HPDE6-E6E7 (cell line): ENCODE results near the gene ZNF831.

ENCODE experiments used
- DNase-seq: peaks from one replicate; pipeline ENCODE4 v3.0.0; 2011; ENCODE audit warnings: missing footprints; ENCODE audit errors: extremely low spot score

ZNF831 gene

GRCh38 chr20:59163631-59164530, at the start of gene ZNF831:
Gene ZNF831, plus strand, starts transcription at chr20:59163821. Its CDS starts 27,199 bp downstream, at chr20:59191020.
- DNase-seq = no peak

- DNase-seq = no peak
Measured at GRCh38 chr20:59117526-59117925, 46.1 kb upstream of the ZNF831 start.

DNA sequence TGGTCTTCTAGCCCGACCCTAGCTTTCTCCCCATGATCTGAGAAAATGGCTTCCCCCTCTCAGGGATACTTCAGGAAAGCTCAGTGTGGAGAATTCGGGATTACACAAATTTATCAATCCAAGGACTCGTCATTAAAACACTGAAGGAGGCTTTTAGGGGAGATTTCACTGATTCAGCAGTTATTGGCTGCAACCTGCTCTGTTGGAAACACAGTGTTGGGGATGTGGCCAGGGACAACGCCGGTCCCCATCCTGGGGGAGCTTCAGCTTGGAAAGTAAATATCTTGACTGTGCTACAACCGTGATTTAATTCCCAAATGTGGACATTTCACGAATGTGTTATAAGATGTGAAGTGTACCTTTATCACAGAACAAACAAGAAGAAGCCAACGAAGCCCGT, 44.8 kb upstream of the ZNF831 start:
- DNase-seq = no peak

DNA sequence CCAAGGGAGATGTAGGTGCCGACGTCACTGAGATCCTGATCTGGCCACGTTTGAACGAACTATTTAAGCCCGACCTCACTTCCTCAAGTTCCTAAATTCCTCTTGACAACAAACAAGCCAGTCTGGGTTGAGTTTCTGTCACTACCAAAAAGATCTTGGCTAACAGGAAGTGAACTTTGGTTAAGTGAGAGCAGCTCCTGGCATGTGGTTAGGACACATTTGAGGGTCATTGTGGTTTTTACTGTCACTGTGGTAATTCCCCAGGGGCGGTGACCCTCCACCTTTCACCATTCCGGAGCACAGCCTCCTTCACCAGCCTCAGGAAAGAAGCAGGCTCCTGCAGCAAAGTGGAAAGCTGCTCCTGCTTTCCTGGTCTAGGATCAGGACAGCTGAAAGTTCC, 43.1 kb upstream of the ZNF831 start:
- no peak for DNase-seq

DNA sequence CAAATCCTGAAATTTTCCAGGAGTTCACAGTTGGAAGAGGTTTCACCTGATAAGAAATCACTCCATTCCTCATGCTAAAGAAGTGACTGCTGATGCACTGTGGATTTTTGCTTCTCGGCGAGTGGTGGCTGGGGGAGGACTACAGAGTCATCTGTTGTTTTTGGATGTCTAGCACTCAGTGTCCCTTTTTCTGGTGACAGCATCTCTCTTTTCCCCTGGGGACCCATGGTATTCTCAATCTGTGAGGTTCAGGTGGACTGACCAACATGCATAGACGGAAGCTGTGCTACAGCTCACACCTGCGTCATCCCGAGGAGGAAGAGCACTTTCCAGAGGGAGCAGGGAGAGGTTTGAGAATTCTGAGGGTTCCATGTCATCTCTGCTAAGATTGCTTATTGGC, 42.7 kb upstream of the ZNF831 start:
- DNase-seq = no peak

DNA sequence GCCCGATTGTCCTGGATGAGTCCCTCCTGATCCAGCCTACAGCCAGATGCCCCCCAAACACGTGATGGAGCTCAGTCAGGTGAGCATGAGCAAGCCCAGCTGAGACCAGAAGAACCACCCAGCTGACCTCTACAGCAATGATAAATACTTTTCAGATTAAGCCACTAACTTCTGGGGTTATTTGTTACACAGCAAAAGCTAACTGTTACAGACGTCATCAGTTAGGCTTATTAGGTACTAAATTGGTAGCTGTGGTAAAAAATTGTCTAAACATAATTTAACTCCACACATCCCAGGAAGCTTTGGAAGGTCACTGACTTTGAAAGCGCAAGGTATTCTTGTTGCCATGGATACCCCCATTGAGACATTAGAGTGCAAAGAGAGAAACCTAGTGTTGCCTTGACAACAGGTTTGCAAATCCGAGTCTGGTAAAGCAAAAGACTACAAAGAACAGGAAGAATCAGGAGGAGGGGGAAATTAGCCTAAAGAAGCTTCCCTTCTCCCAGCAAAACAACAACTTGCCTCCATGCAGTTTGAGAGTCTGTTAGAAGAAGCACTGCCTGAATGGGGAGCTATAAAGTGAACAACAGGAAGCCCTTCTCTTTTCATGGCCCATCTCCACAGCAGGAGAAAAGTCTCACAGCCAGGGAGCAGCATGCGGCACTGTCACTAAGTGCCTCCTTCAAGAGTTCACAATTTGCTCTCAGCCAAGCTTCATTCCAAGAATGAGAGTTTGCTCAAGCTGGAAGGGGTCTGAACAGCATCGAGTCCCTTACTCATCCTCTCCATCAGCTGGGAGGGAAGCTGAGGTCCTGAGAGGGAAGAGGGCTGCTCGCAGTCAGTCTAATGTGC, 41.7 kb upstream of the ZNF831 start:
- no peak for DNase-seq

GRCh38 chr20:59122566-59122919, 41.1 kb upstream of the ZNF831 start:
- no peak for DNase-seq

DNA sequence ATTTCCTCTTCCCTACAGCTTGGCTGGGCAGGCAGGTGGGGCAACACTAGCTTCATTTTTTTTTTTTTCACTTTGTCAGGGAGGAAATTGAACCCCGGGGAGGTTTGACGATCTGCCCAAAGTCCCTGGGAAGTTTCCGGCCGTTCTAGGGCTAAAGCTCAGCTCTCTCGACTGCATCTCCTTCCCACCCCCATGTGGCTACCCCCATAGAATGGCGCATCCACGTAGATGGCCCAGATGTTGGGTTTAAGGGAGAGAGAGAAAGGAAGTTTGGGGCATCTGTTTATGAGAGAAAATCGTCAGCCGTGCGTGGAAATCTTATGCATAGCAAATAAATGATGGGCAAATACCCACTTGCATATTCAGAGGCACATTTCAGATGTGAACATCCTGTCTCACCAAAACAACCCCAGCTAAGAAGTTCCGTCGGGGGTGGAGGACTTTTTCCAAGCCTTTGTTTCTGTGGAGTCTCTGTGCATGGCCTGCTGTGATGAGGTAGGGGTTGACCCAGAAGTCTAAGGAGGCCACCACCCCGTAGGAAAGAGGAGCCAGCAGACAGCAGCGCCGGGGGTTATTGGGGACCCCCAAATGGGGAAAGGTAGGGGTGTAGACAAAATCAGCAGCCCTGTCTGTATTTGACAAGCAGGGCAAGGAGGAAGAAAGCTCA, 40.5 kb upstream of the ZNF831 start:
- DNase-seq = no peak

DNA sequence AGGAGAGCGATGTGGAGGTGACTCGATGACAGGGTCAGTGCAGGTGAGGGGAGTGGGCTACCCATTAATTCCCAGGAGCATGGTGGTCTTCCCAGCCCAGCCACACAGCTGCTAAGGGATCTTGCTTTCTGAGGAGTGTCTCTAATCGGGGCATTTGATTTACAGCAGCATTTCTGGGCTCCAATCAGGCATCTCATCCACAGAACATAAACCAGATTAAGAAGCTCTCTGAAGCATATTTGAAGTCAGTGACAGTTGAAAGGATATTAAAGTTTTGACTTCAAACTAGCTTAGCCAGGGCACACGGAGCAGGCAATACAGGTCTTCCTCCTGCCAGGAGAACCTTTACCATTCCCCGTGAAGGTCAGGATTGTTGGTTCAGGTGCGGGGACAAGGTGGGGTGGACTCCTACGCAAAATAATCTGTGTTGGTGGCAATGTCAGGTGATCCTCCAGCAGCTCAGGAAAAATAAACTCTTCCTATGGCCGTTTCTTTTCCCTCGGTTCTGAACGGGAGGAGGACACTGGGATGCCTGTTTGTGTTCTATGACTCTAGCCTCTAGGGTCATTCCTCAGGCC, 39.9 kb upstream of the ZNF831 start:
- DNase-seq = no peak

DNA sequence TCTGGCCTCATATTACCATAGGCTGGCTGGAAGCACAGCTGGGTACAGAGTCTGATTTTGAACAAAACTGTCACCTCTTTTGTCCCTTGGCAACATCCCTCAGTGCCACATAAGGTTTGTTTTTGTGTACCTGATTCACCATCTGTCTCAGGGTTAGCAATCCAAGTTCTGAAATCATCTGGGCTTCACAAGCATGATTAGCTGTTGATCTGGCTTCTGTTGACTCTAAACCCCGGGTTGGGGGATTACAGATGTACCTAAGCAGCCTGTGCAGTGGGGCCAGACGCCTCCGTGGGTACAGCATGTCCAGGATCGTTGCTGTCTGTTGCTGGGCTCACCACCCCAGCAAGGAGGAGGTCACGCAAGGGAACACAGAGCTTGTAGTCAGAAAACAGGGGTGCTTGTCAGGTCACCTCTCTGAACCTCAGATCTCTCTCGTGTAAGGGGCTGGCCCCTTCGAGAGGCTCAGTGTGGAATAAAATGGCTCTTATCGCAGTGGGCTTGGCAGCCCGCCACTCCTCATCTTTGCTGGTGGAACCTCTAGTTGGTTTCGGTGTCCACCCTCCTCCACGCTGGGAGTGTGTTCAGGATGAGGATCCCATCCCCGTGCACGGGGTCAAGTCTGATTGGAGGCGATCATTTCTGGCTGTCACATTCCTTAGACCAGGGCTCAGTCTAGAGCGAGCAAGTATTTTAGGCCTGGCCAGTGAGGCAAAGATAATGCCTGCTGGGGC, 39.2 kb upstream of the ZNF831 start:
- DNase-seq = no peak

DNA sequence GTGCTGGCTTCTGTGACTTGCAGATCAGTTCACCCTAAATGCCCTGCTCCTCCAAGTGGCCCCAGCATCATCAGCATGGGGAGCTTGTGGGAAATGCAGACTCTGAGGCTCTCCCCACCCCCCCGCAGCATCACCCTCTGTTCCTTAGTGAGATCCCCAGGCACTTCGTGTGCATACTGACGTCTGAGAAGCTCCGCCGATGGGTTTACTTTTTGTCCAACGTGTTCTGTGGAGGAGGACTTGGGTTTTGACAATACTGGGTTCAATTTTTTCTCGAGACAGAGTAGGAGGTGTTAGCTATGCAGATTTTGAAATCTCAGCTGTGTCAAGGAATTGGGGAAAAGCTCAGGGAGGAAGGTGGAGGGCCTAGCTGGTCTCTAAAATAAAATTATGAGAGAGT, 38.3 kb upstream of the ZNF831 start:
- no peak for DNase-seq

GRCh38 chr20:59125836-59126235, 37.8 kb upstream of the ZNF831 start:
- no peak for DNase-seq

GRCh38 chr20:59127839-59128238, 35.8 kb upstream of the ZNF831 start:
- DNase-seq = no peak

- no peak for DNase-seq
Measured at GRCh38 chr20:59131551-59132285, 31.9 kb upstream of the ZNF831 start.

- no peak for DNase-seq
Measured at GRCh38 chr20:59134182-59134581, 29.4 kb upstream of the ZNF831 start.

- DNase-seq = no peak
Measured at GRCh38 chr20:59135093-59135492, 28.5 kb upstream of the ZNF831 start.

- DNase-seq = no peak
Measured at GRCh38 chr20:59136027-59136426, 27.6 kb upstream of the ZNF831 start.

DNA sequence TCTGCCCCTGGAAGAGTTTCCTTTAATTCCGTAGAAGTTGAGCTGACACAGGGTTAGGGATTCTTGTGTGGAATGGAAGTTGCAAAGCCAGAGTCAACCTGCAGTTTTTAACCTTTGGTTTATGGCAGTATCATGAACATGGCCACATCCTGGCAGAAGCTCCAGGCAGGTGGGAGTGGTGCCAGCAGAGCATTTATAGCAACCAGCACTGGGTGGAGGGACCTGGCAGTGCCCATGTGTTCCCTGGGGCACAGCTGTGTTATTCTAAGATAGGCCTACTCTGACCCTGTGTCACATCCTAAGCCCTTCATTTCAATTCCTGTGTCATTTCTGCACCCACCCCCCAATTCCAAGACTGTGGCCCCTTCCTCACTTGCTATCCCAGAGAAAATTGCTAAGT, 26.1 kb upstream of the ZNF831 start:
- no peak for DNase-seq

- no peak for DNase-seq
Measured at GRCh38 chr20:59138114-59138748, 25.4 kb upstream of the ZNF831 start.

GRCh38 chr20:59139998-59140397, 23.6 kb upstream of the ZNF831 start:
- DNase-seq = no peak
